Smooth muscle cell (in vitro differentiated cells): ENCODE results near the gene NACC1. TPM values are rescaled to one million over a fixed set of nuclear protein-coding genes. Genes with fewer than 3 reads are reported as not detected.

Source experiments
- DNase-seq: peaks from one replicate; lab custom pipeline; 2025; ENCODE audit not compliant: unreplicated experiment; lab: John Stamatoyannopoulos, UW
- H2AFZ ChIP-seq: fragments of 200-600 bp; sonication (generic); 2 replicates; pipeline ENCODE4 v1.6.0; 2016; ENCODE audit warnings: antibody characterized with exemption, low read depth, mild to moderate bottlenecking
- H3F3A ChIP-seq: fragments of 200-600 bp; sonication (generic); 2 replicates; pipeline ENCODE4 v1.6.0; 2017; ENCODE audit warnings: antibody characterized with exemption, low read depth
- H3K27ac ChIP-seq: fragments of 200-600 bp; sonication (generic); 2 replicates; pipeline ENCODE4 v1.5.1; 2016; ENCODE audit warnings: low read depth, mild to moderate bottlenecking
- H3K27me3 ChIP-seq: fragments of 200-600 bp; sonication (generic); 2 replicates; pipeline ENCODE4 v1.6.1; 2016; ENCODE audit warnings: low read depth, mild to moderate bottlenecking
- H3K36me3 ChIP-seq: fragments of 200-600 bp; sonication (generic); 2 replicates; pipeline ENCODE4 v1.5.1; 2016; ENCODE audit warnings: low read depth
- H3K4me1 ChIP-seq: fragments of 200-600 bp; sonication (generic); 2 replicates; pipeline ENCODE4 v1.5.1; 2016; ENCODE audit warnings: low read depth
- H3K4me2 ChIP-seq: fragments of 200-600 bp; sonication (generic); 2 replicates; pipeline ENCODE4 v1.6.0; 2016; ENCODE audit warnings: mild to moderate bottlenecking
- H3K4me3 ChIP-seq: fragments of 200-600 bp; sonication (generic); 2 replicates; pipeline ENCODE4 v1.5.1; 2016; ENCODE audit warnings: mild to moderate bottlenecking
- H3K79me2 ChIP-seq: fragments of 200-600 bp; sonication (generic); 2 replicates; pipeline ENCODE4 v1.6.0; 2016; ENCODE audit warnings: low read depth, mild to moderate bottlenecking
- H3K9ac ChIP-seq: fragments of 200-600 bp; sonication (generic); 2 replicates; pipeline ENCODE4 v1.6.0; 2016; ENCODE audit warnings: low read depth
- H3K9me3 ChIP-seq: fragments of 200-600 bp; sonication (generic); replicated peaks from 2 replicates; pipeline ENCODE4 v1.5.1; 2016; ENCODE audit warnings: low read depth
- H4K20me1 ChIP-seq: fragments of 200-600 bp; sonication (generic); 2 replicates; pipeline ENCODE4 v1.6.0; 2016; ENCODE audit warnings: low read depth
- WGBS: methylation state at CpG from one replicate; pipeline ENCODE4 v1.1.7; 2016; ENCODE audit warnings: low lambda C conversion rate; 5-methylcytosine and 5-hydroxymethylcytosine counted together
- polyA plus RNA-seq: library from polyadenylated mRNA; unstranded; fragments of >200 nt; fragmentation: Nextera tagmentation; extraction: Ambion mirVana; gene quantifications from 2 replicates; pipeline ENCODE4 v1.2.1, GENCODE V29; 2016
- total RNA-seq: library from RNA; depleted of rRNA; stranded (reverse); fragments of >200 nt; gene quantifications from 2 replicates; pipeline ENCODE4 v1.2.3, GENCODE V29; 2014
- TF ChIP-seq, protein P1 (sequence below): fragments of 200-600 bp; sonication (generic); IDR thresholded peaks from 2 replicates; pipeline ENCODE4 v1.5.1; 2017; ENCODE audit warnings: borderline replicate concordance, mild to moderate bottlenecking, antibody characterized with exemption; ENCODE audit not compliant: insufficient read depth, poor library complexity, severe bottlenecking

Gene NACC1
- total and polyA plus RNA-seq, 2 experiments from 2014 or later = 9.9 to 44.6 TPM

- H3K4me1 ChIP-seq = peaks cover 12% of the 10 kb centered on the region
- no peak overlapping the region for H2AFZ ChIP-seq
- TF ChIP-seq, protein P1, sequence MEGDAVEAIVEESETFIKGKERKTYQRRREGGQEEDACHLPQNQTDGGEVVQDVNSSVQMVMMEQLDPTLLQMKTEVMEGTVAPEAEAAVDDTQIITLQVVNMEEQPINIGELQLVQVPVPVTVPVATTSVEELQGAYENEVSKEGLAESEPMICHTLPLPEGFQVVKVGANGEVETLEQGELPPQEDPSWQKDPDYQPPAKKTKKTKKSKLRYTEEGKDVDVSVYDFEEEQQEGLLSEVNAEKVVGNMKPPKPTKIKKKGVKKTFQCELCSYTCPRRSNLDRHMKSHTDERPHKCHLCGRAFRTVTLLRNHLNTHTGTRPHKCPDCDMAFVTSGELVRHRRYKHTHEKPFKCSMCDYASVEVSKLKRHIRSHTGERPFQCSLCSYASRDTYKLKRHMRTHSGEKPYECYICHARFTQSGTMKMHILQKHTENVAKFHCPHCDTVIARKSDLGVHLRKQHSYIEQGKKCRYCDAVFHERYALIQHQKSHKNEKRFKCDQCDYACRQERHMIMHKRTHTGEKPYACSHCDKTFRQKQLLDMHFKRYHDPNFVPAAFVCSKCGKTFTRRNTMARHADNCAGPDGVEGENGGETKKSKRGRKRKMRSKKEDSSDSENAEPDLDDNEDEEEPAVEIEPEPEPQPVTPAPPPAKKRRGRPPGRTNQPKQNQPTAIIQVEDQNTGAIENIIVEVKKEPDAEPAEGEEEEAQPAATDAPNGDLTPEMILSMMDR = no peak
- H3K27me3 ChIP-seq = no peaks in the 10 kb centered on the region
- WGBS = 95% methylated on average over 7 of the region's 7 CpGs
- peaks cover 31% of the 10 kb centered on the region for H3F3A ChIP-seq
- no peak overlapping the region for H3K4me3 ChIP-seq
- no peak overlapping the region for H3K4me2 ChIP-seq
- no peaks in the 10 kb centered on the region for H3K79me2 ChIP-seq
- DNase-seq = no peak
- peak overlapping the region; percentile 90 for H3K27ac ChIP-seq
- no peaks in the 10 kb centered on the region for H3K9me3 ChIP-seq
- no peaks in the 10 kb centered on the region for H4K20me1 ChIP-seq
- no peak overlapping the region for H3K9ac ChIP-seq
- H3K36me3 ChIP-seq = no peaks in the 10 kb centered on the region
Observed at GRCh38 chr19:13171146-13171545, 53.1 kb downstream of the NACC1 start.

DNA sequence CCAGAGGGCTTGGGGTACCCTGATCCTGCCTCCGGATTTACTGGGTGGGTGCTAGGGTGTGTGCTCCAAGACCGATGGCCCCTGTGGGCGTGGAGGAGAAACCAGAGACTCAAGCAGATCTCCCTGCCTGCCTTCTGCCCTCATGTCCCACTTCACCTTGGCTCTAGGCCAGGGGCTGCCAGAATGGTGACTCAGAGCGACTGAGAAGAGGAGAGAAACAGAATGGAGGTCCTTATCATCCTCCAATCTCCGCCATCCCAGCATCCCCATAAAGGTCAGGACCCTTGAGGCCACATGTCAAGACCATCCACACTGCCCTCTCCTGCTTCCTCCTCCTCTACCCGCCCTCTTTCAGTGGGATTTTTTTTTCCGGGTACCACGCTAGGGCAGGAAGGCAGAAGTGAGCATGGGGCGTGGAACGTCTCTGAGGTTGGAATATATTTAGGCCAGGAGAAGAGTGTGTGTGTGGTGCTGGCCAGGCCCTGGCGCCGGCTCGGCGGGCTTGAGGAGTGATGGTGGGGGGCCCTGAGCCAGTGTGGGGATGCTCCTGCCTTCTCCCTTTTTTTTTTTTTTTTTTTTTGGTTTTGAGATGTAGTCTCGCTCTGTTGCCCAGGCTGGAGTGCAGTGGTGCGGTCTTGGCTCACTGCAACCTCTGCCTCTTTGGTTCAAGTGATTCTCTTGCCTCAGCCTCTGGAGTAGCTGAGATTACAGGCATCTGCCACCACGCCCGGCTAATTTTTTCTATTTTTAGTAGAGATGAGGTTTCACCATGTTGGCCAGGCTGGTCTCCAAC lies 54.5 kb downstream of the NACC1 start:
- no peak overlapping the region for H3K9ac ChIP-seq
- H3K79me2 ChIP-seq = no peaks in the 10 kb centered on the region
- TF ChIP-seq, protein P1 = no peak
- peaks cover 23% of the 10 kb centered on the region for H3F3A ChIP-seq
- H3K9me3 ChIP-seq = no peaks in the 10 kb centered on the region
- H3K4me3 ChIP-seq = no peak overlapping the region
- H3K36me3 ChIP-seq = no peaks in the 10 kb centered on the region
- no peaks in the 10 kb centered on the region for H3K27me3 ChIP-seq
- no peaks in the 10 kb centered on the region for H4K20me1 ChIP-seq
- DNase-seq = peak; percentile 35
- H2AFZ ChIP-seq = no peak overlapping the region
- H3K27ac ChIP-seq = peak overlapping the region; percentile 50
- peak overlapping the region; percentile 59 for H3K4me2 ChIP-seq
- 62% methylated on average over 17 of the region's 18 CpGs for WGBS
- peaks cover 7% of the 10 kb centered on the region for H3K4me1 ChIP-seq

DNA sequence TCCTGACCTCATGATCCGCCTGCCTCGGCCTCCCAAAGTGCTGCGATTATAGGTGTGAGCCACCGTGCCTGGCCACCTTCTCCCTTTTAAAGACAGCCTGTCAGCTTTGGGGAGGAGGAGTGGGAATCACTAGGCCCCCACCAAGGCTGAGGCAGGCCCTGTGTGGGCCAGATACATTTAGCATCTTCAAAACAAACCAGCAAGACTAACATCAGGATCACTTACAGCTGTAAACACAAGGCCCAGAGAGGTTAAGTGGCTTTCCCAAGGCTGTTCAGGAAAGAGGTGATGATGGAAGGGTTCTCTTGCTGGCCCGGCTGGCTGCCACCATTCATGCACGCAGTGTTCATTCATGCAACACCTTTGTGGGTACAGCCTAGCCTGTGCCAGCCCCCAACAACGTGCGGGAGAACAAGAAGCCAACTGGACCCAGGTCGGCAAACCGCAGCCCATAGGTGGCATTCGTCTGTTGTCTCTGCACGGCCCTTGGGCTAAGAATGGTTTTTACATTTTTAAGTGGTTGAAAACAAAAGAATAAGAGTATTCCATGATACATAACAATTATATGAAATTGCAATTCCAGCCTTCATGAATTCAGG lies 55.2 kb downstream of the NACC1 start:
- Histone ChIP-seq H3K9me3 (no peaks in the 10 kb centered on the region), H3K79me2 (no peaks in the 10 kb centered on the region), H2AFZ (no peak overlapping the region), H3K27me3 (no peaks in the 10 kb centered on the region), H3K4me1 (no peaks in the 10 kb centered on the region), H3K36me3 (no peaks in the 10 kb centered on the region), H4K20me1 (no peaks in the 10 kb centered on the region), H3K9ac (no peak overlapping the region), H3F3A (peaks cover 16% of the 10 kb centered on the region), H3K4me2 (no peak overlapping the region), H3K4me3 (no peak overlapping the region), H3K27ac (no peak overlapping the region)
- WGBS = 91% methylated on average over 12 of the region's 12 CpGs
- TF ChIP-seq, protein P1 = no peak
- DNase-seq = no peak
